ENCODE results near the gene POP4. TPM values are rescaled to one million over a fixed set of nuclear protein-coding genes. Genes with fewer than 3 reads are reported as not detected.
A peak's percentile ranks its signal among the peaks of the same experiment; 100 is the strongest.

Gene POP4
- total and polyA plus RNA-seq, 9 of the 15 experiments (the other 6 are each of a cell fraction or from before 2014, with no cell fraction given), result 42.1 to 128 (median 99.0) TPM

DNA sequence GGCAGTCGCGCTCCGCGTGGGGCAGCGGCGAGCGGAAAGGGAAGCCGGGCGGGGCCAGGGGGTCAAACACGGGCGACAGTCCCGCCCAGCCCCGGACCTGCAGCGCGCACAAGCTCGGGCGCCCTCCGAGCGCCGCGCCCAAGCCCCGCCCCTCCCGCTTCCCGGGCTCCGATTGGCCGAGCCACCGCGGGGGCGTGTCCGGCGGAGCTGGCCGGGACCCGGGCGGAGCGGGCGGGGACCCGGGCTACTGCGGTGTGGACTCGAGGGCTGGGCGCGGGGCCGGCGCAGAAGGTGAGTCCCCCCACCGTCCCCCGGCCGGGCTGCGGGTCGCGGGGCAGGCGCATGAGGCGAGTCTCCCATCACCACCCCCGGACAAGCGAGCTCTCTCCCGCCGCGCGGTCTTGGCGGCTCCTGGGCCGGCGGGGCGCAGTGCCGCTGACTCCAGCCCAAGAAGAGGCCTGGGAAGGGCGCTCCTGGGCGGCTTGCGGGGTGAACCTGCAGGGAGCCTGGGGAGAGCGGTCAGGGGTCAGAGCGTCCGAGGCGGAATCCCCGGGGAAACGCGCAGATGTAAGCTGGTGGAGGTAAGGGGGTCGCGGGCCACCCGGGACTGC is 59.2 kb downstream of the POP4 start, which contains the start of gene PLEKHF1 (continued):
- no peak for TF ChIP-seq ESRRB (CRISPR knock-in tag; IDR thresholded peaks at IDR 0.05; ENCODE audit: borderline replicate concordance)
- TF ChIP-seq, protein P1, sequence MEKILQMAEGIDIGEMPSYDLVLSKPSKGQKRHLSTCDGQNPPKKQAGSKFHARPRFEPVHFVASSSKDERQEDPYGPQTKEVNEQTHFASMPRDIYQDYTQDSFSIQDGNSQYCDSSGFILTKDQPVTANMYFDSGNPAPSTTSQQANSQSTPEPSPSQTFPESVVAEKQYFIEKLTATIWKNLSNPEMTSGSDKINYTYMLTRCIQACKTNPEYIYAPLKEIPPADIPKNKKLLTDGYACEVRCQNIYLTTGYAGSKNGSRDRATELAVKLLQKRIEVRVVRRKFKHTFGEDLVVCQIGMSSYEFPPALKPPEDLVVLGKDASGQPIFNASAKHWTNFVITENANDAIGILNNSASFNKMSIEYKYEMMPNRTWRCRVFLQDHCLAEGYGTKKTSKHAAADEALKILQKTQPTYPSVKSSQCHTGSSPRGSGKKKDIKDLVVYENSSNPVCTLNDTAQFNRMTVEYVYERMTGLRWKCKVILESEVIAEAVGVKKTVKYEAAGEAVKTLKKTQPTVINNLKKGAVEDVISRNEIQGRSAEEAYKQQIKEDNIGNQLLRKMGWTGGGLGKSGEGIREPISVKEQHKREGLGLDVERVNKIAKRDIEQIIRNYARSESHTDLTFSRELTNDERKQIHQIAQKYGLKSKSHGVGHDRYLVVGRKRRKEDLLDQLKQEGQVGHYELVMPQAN (IDR thresholded peaks at IDR 0.05; ENCODE audit: borderline replicate concordance), result no peak
- TF ChIP-seq KLF16 (IDR thresholded peaks at IDR 0.05), result no peak
- TF ChIP-seq RUNX1 (IDR thresholded peaks at IDR 0.05; ENCODE audit: low read depth), result no peak
- TF ChIP-seq, protein P2, sequence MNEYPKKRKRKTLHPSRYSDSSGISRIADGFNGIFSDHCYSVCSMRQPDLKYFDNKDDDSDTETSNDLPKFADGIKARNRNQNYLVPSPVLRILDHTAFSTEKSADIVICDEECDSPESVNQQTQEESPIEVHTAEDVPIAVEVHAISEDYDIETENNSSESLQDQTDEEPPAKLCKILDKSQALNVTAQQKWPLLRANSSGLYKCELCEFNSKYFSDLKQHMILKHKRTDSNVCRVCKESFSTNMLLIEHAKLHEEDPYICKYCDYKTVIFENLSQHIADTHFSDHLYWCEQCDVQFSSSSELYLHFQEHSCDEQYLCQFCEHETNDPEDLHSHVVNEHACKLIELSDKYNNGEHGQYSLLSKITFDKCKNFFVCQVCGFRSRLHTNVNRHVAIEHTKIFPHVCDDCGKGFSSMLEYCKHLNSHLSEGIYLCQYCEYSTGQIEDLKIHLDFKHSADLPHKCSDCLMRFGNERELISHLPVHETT (CRISPR knock-in tag; conservative IDR thresholded peaks at IDR 0.05 in 1 of 2, IDR thresholded peaks at IDR 0.05 in 1 of 2), result no peak
- TF ChIP-seq, protein P3, sequence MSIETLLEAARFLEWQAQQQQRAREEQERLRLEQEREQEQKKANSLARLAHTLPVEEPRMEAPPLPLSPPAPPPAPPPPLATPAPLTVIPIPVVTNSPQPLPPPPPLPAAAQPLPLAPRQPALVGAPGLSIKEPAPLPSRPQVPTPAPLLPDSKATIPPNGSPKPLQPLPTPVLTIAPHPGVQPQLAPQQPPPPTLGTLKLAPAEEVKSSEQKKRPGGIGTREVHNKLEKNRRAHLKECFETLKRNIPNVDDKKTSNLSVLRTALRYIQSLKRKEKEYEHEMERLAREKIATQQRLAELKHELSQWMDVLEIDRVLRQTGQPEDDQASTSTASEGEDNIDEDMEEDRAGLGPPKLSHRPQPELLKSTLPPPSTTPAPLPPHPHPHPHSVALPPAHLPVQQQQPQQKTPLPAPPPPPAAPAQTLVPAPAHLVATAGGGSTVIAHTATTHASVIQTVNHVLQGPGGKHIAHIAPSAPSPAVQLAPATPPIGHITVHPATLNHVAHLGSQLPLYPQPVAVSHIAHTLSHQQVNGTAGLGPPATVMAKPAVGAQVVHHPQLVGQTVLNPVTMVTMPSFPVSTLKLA (conservative IDR thresholded peaks at IDR 0.05), result peak in 1 of 2 experiments; percentile 52; a peak in 1 of 4 replicates
- TF ChIP-seq ZNF644 (tag; IDR thresholded peaks at IDR 0.05; ENCODE audit: low read depth), result no peak
- TF ChIP-seq, protein P4, sequence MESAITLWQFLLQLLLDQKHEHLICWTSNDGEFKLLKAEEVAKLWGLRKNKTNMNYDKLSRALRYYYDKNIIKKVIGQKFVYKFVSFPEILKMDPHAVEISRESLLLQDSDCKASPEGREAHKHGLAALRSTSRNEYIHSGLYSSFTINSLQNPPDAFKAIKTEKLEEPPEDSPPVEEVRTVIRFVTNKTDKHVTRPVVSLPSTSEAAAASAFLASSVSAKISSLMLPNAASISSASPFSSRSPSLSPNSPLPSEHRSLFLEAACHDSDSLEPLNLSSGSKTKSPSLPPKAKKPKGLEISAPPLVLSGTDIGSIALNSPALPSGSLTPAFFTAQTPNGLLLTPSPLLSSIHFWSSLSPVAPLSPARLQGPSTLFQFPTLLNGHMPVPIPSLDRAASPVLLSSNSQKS (CRISPR knock-in tag; IDR thresholded peaks at IDR 0.05), result no peak
- no peak for TF ChIP-seq CEBPG (CRISPR knock-in tag; IDR thresholded peaks at IDR 0.05)
- TF ChIP-seq CEBPG (tag; conservative IDR thresholded peaks at IDR 0.05 in 1 of 2, IDR thresholded peaks at IDR 0.05 in 1 of 2), result no peak
- no peak for TF ChIP-seq ZNF445 (CRISPR knock-in tag; IDR thresholded peaks at IDR 0.05; ENCODE audit: low read depth)

Data from K562 (cell line).